IPS-20b (cell line): Measurements from ENCODE around the gene GABBR2.

ENCODE experiments used
- H3K27ac ChIP-seq: one replicate; pipeline ENCODE4 v1.5.1; 2013; ENCODE audit warnings: low read length
- H3K27me3 ChIP-seq: 2 replicates; pipeline ENCODE4 v1.6.1; 2013; ENCODE audit warnings: mild to moderate bottlenecking, low read length, inconsistent platforms; ENCODE audit not compliant: insufficient read depth
- H3K36me3 ChIP-seq: 2 replicates; pipeline ENCODE4 v1.6.1; 2013; ENCODE audit warnings: low read depth, mild to moderate bottlenecking, inconsistent platforms, low read length, moderate library complexity; ENCODE audit not compliant: insufficient read depth
- H3K4me1 ChIP-seq: 2 replicates; pipeline ENCODE4 v1.6.1; 2013; ENCODE audit warnings: mild to moderate bottlenecking, control low read depth, inconsistent platforms, low read length, moderate library complexity; ENCODE audit not compliant: insufficient read depth
- H3K4me3 ChIP-seq: 2 replicates; pipeline ENCODE4 v1.5.1; 2013; ENCODE audit warnings: mild to moderate bottlenecking, low read length, inconsistent platforms
- H3K9ac ChIP-seq: 2 replicates; pipeline ENCODE4 v1.6.1; 2013; ENCODE audit warnings: low read depth, mild to moderate bottlenecking, inconsistent platforms, low read length, moderate library complexity
- H3K9me3 ChIP-seq: 2 replicates; pipeline ENCODE4 v1.6.1; 2013; ENCODE audit warnings: mild to moderate bottlenecking, low read depth, low read length, inconsistent platforms; ENCODE audit not compliant: insufficient read depth

The GABBR2 gene

DNA sequence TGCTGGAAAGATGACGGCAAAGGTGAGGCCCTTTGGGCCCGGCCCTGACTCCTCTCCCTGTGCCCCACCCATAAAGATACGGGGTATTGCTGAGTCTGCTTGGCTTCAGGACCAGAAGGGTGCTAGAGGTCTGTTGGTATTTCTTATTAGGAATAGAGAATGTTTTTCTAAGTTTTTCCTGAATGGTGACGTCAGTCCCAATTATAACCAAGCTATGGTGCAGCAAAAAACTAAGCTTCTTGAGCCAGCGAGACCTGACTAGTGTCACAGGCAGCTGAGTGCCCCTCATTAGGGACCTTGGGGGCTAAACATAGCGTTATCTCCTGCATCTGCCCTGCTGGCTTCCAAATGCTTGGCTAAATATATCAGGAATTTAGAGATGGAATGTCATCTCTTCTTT is 302.3 kb downstream of the GABBR2 start:
- Histone ChIP-seq H3K27ac (no peak overlapping the region), H3K4me3 (no peak overlapping the region), H3K27me3 (no peaks in the 10 kb centered on the region), H3K9me3 (no peaks in the 10 kb centered on the region), H3K9ac (no peak overlapping the region), H3K4me1 (peaks cover 22% of the 10 kb centered on the region), H3K36me3 (no peaks in the 10 kb centered on the region)

DNA sequence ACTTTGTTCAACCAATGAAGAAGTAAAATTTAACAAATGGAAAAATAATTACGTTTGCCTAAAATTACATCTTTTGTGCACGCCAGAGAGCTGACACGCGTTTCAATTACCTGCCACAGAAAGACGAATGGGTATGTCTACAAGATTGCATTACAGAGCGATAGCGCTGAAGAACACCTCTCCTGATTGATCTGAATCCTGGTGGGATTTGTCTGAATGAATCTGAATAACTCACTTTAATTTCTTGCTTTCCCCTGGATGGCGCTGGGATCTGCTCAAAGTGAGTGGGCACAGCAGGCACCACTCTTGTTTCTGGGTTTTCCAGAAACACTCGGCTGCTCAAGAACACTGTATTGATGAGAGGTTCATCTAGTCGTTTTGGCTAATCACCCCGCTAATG is 304.5 kb downstream of the GABBR2 start:
- Histone ChIP-seq H3K9me3 (no peaks in the 10 kb centered on the region), H3K4me3 (no peak overlapping the region), H3K27me3 (no peaks in the 10 kb centered on the region), H3K4me1 (peaks cover 19% of the 10 kb centered on the region), H3K27ac (no peak overlapping the region), H3K36me3 (no peaks in the 10 kb centered on the region), H3K9ac (no peak overlapping the region)

DNA sequence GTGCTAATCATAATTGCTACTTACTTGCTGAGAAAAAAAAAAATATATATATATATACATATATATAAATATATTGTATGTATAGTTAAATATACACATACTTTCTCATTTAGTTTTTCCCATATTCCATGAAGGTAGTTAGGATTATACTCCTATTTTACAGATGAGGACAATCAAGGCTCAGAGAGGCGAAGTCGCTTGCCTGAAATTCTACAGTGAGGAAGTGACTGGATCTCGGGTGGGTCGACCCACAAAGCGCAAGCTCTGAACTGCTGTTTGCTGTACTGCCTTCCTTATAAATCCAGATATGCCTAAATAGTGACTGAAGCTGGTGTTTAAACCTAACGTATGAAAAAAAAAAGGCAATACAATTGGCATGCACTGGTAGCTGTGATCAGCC is 305.0 kb downstream of the GABBR2 start:
- Histone ChIP-seq H3K9ac (no peak overlapping the region), H3K27me3 (no peaks in the 10 kb centered on the region), H3K27ac (no peak overlapping the region), H3K36me3 (no peaks in the 10 kb centered on the region), H3K9me3 (no peaks in the 10 kb centered on the region), H3K4me3 (no peak overlapping the region), H3K4me1 (peaks cover 19% of the 10 kb centered on the region)

DNA sequence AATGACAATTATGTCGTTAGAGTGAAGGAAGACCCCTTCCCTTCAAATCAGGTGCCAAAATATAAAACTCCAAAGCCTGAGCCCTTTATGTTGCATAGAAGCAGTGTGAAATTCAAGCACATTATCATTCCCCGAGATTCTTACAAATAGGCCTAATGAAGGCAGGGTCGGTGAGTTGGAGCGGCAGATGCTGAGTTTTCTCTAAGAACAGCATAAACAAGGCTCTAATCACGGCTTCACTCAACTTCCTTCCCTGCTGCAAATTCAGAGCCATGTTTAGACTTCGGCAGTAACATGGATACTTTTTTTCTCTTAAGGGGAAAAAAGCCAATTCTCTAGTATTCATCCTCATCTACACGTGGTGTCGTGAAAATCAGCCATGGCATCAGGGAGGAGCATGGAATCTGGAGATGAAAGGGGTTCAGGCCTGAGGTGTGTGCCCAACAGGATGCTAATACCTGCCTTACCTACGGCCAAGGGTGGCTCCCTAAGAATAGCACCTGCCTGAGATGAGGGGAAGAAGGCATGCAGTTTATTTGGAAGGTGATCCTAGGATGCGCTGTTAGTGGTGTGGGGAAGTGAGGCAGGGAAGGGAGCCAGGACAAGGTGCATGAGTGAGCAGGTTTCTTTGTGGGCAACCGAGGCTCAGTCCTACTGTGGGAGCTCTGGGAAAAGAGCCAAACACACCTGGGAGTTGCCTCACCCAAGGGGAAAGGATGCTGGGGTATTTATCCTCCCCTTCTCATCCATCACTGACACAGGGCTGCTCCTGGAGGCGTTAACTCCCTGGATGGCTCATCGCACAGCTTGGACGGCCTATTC is 306.5 kb downstream of the GABBR2 start:
- Histone ChIP-seq H3K27ac (no peak overlapping the region), H3K4me3 (no peak overlapping the region), H3K36me3 (no peaks in the 10 kb centered on the region), H3K9ac (no peak overlapping the region), H3K27me3 (no peaks in the 10 kb centered on the region), H3K9me3 (no peaks in the 10 kb centered on the region), H3K4me1 (peaks cover 12% of the 10 kb centered on the region)

DNA sequence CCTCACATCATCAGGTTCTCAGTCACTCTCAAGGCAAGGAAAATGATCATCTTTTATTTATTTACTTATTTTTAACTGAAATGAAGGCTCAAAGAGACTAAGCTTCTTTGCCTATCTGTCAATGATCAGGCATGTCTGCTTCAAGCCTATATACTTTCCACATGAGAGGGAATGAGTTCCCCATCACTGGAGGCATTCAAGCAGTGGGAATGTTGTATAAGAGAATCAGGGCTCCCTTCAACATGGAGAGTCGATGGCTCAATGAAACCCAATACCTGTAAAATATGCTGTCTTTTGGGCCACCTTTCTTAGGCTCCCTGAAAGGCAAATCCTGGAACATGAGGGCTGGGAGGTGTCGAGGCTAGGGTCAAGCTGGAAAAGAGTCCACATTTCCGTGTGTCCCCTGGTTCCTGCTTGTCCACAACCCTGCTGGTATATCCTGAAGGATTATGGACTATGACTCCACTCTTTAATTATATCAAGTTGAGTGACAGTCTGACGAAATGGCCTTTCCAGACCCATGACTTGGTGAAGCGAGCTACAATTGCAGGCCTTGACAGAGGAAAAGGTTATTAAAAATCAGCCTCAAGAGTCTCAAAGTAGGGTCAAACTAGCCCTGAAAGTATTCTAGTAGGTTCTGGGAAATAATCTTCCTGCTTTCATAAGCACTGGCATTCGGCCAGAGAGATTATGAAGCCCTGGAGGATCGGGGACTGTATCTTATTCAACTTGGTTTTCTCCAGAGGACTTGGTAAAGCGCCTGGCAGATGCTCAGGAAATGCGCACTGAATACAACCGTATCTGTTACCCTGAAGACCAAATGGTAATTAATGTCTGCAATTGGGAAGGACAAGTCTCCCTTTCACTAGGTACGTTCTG is 307.4 kb downstream of the GABBR2 start:
- no peak overlapping the region for H3K27ac ChIP-seq
- no peaks in the 10 kb centered on the region for H3K27me3 ChIP-seq
- 0 out of 2 replicates have a peak, but pooled peaks cover 5% of the 10 kb centered on the region for H3K4me1 ChIP-seq
- H3K9me3 ChIP-seq, result no peaks in the 10 kb centered on the region
- H3K36me3 ChIP-seq, result no peaks in the 10 kb centered on the region
- no peak overlapping the region for H3K9ac ChIP-seq
- no peak overlapping the region for H3K4me3 ChIP-seq

DNA sequence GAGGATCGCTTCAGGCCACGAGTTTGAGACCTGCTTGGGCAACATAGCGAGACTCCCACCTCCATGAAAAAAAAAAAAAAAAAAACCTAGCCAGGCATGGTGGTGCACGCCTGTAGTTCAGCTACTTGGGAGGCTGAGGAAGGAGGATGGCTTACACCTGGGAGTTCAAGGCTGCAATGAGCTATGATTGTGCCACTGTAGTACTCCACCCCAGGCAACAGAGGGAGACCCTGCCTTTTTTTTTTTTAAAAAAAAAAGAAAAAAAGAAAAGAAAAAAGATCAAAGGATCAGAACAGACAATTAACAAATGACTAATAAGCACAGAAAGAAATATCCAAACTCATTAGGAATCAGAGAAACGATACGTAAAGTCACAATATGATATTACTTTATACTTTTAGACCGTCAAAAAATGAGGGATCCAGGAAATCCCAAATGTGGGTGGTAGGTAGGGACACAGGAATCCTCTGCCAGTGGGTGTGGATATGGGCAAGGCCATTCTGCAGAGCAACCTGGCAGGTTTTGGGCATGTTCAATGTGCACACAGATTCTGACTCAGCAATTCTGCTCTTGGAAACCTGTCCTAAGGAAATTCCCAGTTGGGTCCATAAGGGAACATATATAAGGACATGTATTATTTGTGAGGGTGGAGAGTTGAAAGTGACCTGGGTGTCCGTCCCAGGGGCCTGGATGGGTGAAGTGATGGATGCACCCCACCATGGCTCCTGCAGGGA is 308.6 kb downstream of the GABBR2 start:
- Histone ChIP-seq H3K9ac (no peak overlapping the region), H3K27ac (no peak overlapping the region), H3K4me3 (no peak overlapping the region), H3K27me3 (no peaks in the 10 kb centered on the region), H3K4me1 (0 out of 2 replicates have a peak, but pooled peaks cover 5% of the 10 kb centered on the region), H3K36me3 (no peaks in the 10 kb centered on the region), H3K9me3 (no peaks in the 10 kb centered on the region)

DNA sequence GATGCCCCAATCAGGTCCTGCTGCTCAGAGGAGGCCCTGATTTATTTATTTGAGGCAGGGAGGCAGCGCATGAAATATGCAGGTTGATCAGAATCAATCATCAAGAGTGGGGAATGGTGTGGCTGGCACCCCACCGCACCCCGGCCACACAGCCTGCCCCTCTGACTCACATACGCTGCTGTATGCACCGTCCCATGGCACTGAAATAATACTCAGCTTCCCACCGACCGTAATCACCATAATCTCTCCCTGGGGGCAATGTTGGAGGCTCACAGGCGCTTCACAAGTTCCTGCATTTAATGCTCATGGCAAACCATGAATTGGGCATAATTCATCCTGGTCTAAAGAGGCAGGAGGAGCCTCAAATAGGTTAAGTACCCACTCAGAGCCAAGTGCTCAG is 312.1 kb downstream of the GABBR2 start:
- Histone ChIP-seq H3K27me3 (no peaks in the 10 kb centered on the region), H3K4me3 (no peak overlapping the region), H3K9me3 (no peaks in the 10 kb centered on the region), H3K9ac (no peak overlapping the region), H3K4me1 (0 out of 2 replicates have a peak, but pooled peaks cover 3% of the 10 kb centered on the region), H3K27ac (no peak overlapping the region), H3K36me3 (no peaks in the 10 kb centered on the region)

DNA sequence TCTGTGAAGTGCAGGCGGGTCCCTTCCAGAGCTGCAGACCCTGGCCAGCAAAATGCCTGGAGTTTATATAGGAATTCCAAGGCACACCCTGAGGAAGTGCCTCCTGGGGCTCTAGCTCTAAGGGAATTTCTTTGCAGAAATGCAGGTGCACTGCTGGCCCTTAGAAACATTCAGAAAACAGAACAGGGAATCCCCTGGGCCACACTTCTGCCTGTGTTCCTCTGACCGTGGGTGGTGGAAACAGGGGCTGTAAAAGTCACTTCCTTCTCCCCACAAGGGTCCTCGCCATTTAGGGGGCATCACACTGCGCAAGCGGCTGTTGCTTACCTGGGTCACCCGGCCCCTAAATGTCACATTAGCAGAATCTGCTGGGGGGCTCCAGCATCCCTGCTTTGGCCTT is 312.5 kb downstream of the GABBR2 start:
- H3K36me3 ChIP-seq, result no peaks in the 10 kb centered on the region
- H3K4me1 ChIP-seq, result no peaks in the 10 kb centered on the region

DNA sequence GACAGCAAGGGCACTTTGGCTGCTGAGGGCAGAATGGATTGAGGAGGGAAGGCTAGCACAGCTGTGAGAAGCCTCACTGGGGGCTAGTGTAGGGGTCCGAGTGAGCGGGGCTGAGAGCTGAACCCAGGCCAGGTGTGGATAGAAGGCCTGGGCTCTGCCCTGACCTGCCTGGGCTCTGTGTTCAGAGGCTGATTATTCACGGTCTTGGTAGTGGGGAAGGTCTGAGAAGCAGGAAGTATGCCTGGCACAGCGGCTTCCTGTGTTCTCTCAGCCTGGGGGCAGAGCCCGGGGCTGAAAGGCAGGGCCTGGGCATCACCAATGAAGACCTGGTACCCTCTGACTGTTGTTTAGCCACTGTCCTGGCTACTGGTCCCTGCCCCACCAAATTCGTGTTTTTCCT is 316.9 kb downstream of the GABBR2 start:
- no peak overlapping the region for H3K4me3 ChIP-seq
- H3K27me3 ChIP-seq, result no peaks in the 10 kb centered on the region
- H3K27ac ChIP-seq, result no peak overlapping the region
- no peak overlapping the region for H3K9ac ChIP-seq
- H3K9me3 ChIP-seq, result no peaks in the 10 kb centered on the region
- H3K36me3 ChIP-seq, result no peaks in the 10 kb centered on the region
- peaks cover 4% of the 10 kb centered on the region; the same call in 1 of the 2 replicates for H3K4me1 ChIP-seq

More for the DNA sequence above, 312.5 kb downstream of the GABBR2 start:
- H3K27me3 ChIP-seq, result no peaks in the 10 kb centered on the region
- H3K4me3 ChIP-seq, result no peak overlapping the region
- H3K9ac ChIP-seq, result no peak overlapping the region
- no peaks in the 10 kb centered on the region for H3K9me3 ChIP-seq
- H3K27ac ChIP-seq, result no peak overlapping the region

DNA sequence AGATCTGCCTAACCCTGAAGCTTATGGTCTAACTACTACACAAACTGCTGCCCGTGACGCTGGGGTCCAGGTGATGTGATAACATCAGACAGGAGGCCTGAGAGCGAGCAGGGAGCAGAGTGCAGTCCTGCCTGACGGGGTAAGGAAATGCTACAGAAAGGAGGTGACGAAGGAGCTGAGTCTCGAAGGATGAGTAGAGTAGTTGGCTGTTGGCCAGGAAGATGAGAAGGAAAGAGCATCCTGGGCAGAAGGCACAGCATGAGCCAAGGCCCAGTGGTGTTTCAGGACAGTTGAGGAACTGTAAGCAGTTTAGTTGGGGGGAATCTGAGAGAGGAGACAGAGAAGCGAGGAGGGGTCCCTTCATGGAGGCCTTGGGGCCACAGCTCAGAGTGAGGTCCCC is 317.3 kb downstream of the GABBR2 start:
- peaks cover 8% of the 10 kb centered on the region; the same call in 1 of the 2 replicates for H3K4me1 ChIP-seq
- H3K4me3 ChIP-seq, result no peak overlapping the region
- no peaks in the 10 kb centered on the region for H3K36me3 ChIP-seq
- no peaks in the 10 kb centered on the region for H3K9me3 ChIP-seq
- no peaks in the 10 kb centered on the region for H3K27me3 ChIP-seq
- H3K27ac ChIP-seq, result no peak overlapping the region
- H3K9ac ChIP-seq, result no peak overlapping the region

DNA sequence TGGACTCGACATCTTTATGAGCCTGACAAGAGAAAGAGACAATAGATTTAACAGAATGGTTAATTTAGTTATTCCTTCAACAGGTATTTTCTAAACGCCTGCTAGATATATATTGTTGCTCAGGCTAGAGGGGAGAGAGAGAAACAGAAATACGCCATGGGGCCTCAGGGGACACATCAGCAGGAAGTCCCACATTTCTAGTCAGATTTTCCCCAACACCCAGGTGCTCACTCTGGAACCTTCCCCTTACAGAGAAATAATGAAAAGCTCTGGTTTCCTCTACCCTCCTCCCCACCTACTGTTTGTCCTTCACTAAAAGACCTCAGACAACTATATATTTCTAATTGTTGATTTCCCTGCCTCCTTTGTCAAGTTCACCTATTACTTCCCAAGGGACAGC is 323.0 kb downstream of the GABBR2 start:
- Histone ChIP-seq H3K27me3 (no peaks in the 10 kb centered on the region), H3K36me3 (no peaks in the 10 kb centered on the region), H3K9ac (no peak overlapping the region), H3K9me3 (no peaks in the 10 kb centered on the region), H3K4me3 (no peak overlapping the region), H3K27ac (no peak overlapping the region), H3K4me1 (peaks cover 10% of the 10 kb centered on the region; the same call in 1 of the 2 replicates)
